DMS 273 treated with DMSO at 0.1 percent for 48 hours (cell line): ENCODE measurements around the gene ASS1.
A peak's percentile ranks its signal among the peaks of the same experiment; 100 is the strongest.

Experiments used
- DNase-seq: peaks from one replicate; lab custom pipeline; 2025; lab: John Stamatoyannopoulos, UW

ASS1 gene

GRCh38 chr9:130498298-130498917, 53.6 kb downstream of the ASS1 start:
- DNase-seq = no peak

- no peak for DNase-seq
These were observed 54.3 kb downstream of the ASS1 start for GRCh38 chr9:130498918-130499698.

- DNase-seq = no peak
These were observed 55.1 kb downstream of the ASS1 start for GRCh38 chr9:130499804-130500263.

- no peak for DNase-seq
These were observed 55.8 kb downstream of the ASS1 start for GRCh38 chr9:130500340-130501180.

GRCh38 chr9:130501639-130502038, 56.9 kb downstream of the ASS1 start:
- no peak for DNase-seq

- DNase-seq = no peak
These were observed 63.5 kb downstream of the ASS1 start for GRCh38 chr9:130508218-130508617.

GRCh38 chr9:130512199-130512598, 67.4 kb downstream of the ASS1 start:
- DNase-seq = no peak

- DNase-seq = no peak
These were observed 68.3 kb downstream of the ASS1 start for GRCh38 chr9:130513078-130513477.

- DNase-seq = no peak
These were observed 73.5 kb downstream of the ASS1 start for GRCh38 chr9:130518233-130518632.

GRCh38 chr9:130518943-130519799, 74.4 kb downstream of the ASS1 start:
- no peak for DNase-seq

- DNase-seq = no peak
These were observed 75.2 kb downstream of the ASS1 start for GRCh38 chr9:130519927-130520326.

GRCh38 chr9:130521715-130522114, 77.0 kb downstream of the ASS1 start:
- no peak for DNase-seq

GRCh38 chr9:130522233-130522808, 77.6 kb downstream of the ASS1 start:
- DNase-seq = peak; percentile 86

GRCh38 chr9:130523921-130524320, 79.2 kb downstream of the ASS1 start:
- no peak for DNase-seq

- DNase-seq = no peak
These were observed 81.6 kb downstream of the ASS1 start for GRCh38 chr9:130526193-130526853.

- no peak for DNase-seq
These were observed 82.3 kb downstream of the ASS1 start for GRCh38 chr9:130526854-130527650.

GRCh38 chr9:130527651-130528310, 83.0 kb downstream of the ASS1 start:
- DNase-seq = no peak

GRCh38 chr9:130528674-130529073, 83.9 kb downstream of the ASS1 start:
- no peak for DNase-seq

- no peak for DNase-seq
These were observed 86.2 kb downstream of the ASS1 start for GRCh38 chr9:130530938-130531337.
